AG04450 (cell line): ENCODE data around the gene RETREG1. TPM values are rescaled to one million over a fixed set of nuclear protein-coding genes. Genes with fewer than 3 reads are reported as not detected.

Source experiments
- CTCF ChIA-PET: fragments of 300-600, 350-600 bp; formaldehyde crosslinking; extraction: SDS; loops from one replicate; lab custom pipeline; 2022; ENCODE audit warnings: antibody characterized with exemption, inconsistent platforms; lab: Charles Lee
- POLR2A ChIA-PET: fragments of 350-600 bp; formaldehyde crosslinking; extraction: SDS; loops from one replicate; lab custom pipeline; 2021; ENCODE audit warnings: antibody characterized with exemption, inconsistent platforms; lab: Yijun Ruan, JAX
- DNase-seq: peaks from one replicate; pipeline ENCODE4 v3.0.0-alpha.2; 2011; ENCODE audit warnings: low read depth, low spot score
- H3K27ac ChIP-seq: one replicate; pipeline ENCODE4 v1.5.1; 2012; ENCODE audit warnings: low read depth, low read length, control low read depth
- H3K27me3 ChIP-seq: one replicate; pipeline ENCODE4 v1.6.0; 2012; ENCODE audit warnings: low read length; ENCODE audit not compliant: control insufficient read depth, insufficient read depth
- H3K4me3 ChIP-seq: 2 replicates; pipeline ENCODE4 v1.5.1; 2011; ENCODE audit warnings: mild to moderate bottlenecking, low read depth, low read length, control low read depth
- H3K9me3 ChIP-seq: 2 replicates; pipeline ENCODE4 v1.5.1; 2012; ENCODE audit warnings: low read length; ENCODE audit not compliant: control insufficient read depth, insufficient read depth
- CTCF ChIP-seq: IDR thresholded peaks from 2 replicates; pipeline ENCODE4 v1.5.1; 2011; ENCODE audit warnings: low read depth, low read length, control low read depth, inconsistent platforms
- polyA minus RNA-seq: library from RNA; depleted of rRNA, polyadenylated mRNA; stranded (reverse); fragments of >200 nt; gene quantifications from 2 replicates; pipeline ENCODE4 v1.2.3, GENCODE V29; 2011; rRNA and poly(A)+ RNA removed
- polyA plus RNA-seq: library from polyadenylated mRNA; depleted of rRNA; stranded (reverse); fragments of >200 nt; gene quantifications from 2 replicates; pipeline ENCODE4 v1.2.3, GENCODE V29; 2011; rRNA removed

Gene RETREG1, protein sequence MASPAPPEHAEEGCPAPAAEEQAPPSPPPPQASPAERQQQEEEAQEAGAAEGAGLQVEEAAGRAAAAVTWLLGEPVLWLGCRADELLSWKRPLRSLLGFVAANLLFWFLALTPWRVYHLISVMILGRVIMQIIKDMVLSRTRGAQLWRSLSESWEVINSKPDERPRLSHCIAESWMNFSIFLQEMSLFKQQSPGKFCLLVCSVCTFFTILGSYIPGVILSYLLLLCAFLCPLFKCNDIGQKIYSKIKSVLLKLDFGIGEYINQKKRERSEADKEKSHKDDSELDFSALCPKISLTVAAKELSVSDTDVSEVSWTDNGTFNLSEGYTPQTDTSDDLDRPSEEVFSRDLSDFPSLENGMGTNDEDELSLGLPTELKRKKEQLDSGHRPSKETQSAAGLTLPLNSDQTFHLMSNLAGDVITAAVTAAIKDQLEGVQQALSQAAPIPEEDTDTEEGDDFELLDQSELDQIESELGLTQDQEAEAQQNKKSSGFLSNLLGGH
- polyA plus RNA-seq (0.14 TPM in 1 of 2 replicates, not detected in the other), polyA minus RNA-seq (not detected in 2 replicates)

DNA sequence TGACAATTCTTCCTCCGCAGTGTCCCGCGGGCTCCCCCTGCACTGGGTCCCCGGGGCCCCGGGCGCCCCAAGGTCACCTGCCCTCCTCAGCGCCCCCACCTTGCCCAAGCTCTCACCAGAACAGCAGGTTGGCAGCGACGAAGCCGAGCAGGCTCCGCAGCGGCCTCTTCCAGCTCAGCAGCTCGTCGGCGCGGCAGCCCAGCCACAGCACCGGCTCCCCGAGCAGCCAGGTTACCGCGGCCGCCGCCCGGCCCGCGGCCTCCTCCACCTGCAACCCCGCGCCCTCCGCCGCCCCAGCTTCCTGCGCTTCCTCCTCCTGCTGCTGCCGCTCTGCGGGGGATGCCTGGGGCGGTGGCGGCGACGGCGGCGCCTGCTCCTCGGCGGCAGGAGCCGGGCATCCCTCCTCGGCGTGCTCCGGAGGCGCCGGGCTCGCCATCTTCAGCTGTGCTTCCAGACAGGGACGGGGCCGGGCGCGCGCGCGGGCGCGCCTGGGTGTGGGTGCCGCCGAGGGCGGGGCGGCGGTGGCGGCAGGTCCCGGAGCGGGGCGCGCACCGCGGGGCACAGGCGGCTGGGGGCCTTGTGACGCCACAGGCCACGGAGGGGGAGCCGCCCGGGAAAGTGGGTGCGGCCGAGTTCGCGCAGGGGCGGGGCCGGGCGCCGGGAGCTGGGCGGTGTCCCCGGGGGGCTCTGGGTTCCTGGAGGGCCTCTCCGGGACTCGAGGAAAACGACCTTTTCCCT, at the start of gene RETREG1:
Gene RETREG1, minus strand, starts transcription at position 462 of the 738 bp plus-strand sequence. Its CDS starts 26 bp downstream, at position 436.
- POLR2A ChIA-PET: no interaction called here
- Histone ChIP-seq H3K27me3 (peaks cover 31% of the 10 kb centered on the region), H3K4me3 (peak within 1 kb of the TSS; percentile 51), H3K27ac (no peak within 1 kb of the TSS), H3K9me3 (no peaks in the 10 kb centered on the region)
- CTCF ChIA-PET: no interaction called here
- no peak for TF ChIP-seq CTCF
- no peak for DNase-seq

DNA sequence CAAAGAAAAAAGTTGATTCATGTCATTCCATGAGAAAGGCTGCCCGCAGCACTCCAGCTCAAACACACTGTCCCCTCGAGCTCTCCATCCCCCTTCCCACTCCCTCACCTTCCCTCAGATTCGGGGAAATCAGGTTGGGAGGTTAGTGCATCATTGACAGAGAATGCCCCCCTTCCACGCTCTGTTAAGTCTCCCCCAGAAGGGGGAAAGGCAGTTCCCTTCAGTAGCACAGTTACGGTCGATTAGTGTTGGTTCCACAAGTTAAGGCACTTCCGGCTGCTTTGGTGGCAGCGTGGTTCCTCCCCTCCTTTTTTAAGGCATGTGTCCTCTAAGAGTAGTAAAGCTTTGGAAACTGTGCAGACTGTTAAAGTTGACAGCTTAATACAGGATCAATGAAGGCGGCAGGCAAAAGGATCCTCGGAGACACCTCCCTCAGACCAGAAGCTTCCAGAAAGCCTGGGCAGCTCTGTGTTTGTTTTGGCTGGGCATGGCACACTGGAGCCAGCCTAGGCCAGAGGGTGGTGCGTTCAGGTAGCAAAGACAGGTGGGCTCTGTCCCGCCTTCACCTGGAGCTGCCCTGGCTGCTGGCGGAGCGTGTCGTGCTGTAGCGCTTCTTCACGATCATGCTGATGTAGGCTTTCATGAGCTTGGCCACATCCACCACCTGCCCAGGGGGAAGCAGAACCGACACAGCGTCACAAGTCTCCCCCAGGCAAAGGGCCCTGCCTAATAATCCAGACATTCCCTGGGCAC, 49.5 kb upstream of the RETREG1 start:
- ChIA-PET CTCF (interaction anchor here (1.6 to 2.2 kb wide), 3 partner anchors 25 to 537 kb away, joined by 5 to 10 read pairs (median 7); no protein-coding TSS in a partner anchor), POLR2A (no interaction called here)

GRCh38 chr5:16665601-16666000, 48.8 kb upstream of the RETREG1 start:
- H3K27me3 ChIP-seq: no peaks in the 10 kb centered on the region
- CTCF ChIA-PET: interaction anchor here (1.6 to 2.2 kb wide), 2 partner anchors 175 to 538 kb away, joined by 5 to 7 read pairs; no protein-coding TSS in a partner anchor
- TF ChIP-seq CTCF: no peak
- no peak overlapping the region for H3K27ac ChIP-seq
- no peaks in the 10 kb centered on the region for H3K9me3 ChIP-seq
- H3K4me3 ChIP-seq: no peak overlapping the region
- DNase-seq: peak; percentile 10
- POLR2A ChIA-PET: no interaction called here

More for the DNA sequence above, 49.5 kb upstream of the RETREG1 start:
- no peak for DNase-seq
- Histone ChIP-seq H3K9me3 (no peaks in the 10 kb centered on the region), H3K27ac (no peak overlapping the region), H3K27me3 (no peaks in the 10 kb centered on the region), H3K4me3 (no peak overlapping the region)
- no peak for TF ChIP-seq CTCF

GRCh38 chr5:16664368-16664767, 47.6 kb upstream of the RETREG1 start:
- ChIA-PET CTCF (no interaction called here), POLR2A (no interaction called here)
- DNase-seq: no peak
- Histone ChIP-seq H3K27me3 (no peaks in the 10 kb centered on the region), H3K27ac (no peak overlapping the region), H3K9me3 (no peaks in the 10 kb centered on the region), H3K4me3 (no peak overlapping the region)
- no peak for TF ChIP-seq CTCF
